Activated CD4-positive, alpha-beta T cell treated with anti-CD3 and anti-CD28 coated beads, Interleukin-2, amount 50 U/mL, for 1 hour (primary cell): ENCODE results near the gene WNT7B.

Source experiments
- DNase-seq: peaks from one replicate; pipeline ENCODE4 v3.0.0-alpha.2; 2020

WNT7B gene

GRCh38 chr22:45884201-45885062, 92.5 kb downstream of the WNT7B start:
- no peak for DNase-seq

GRCh38 chr22:45883811-45884170, 93.2 kb downstream of the WNT7B start:
- no peak for DNase-seq

DNA sequence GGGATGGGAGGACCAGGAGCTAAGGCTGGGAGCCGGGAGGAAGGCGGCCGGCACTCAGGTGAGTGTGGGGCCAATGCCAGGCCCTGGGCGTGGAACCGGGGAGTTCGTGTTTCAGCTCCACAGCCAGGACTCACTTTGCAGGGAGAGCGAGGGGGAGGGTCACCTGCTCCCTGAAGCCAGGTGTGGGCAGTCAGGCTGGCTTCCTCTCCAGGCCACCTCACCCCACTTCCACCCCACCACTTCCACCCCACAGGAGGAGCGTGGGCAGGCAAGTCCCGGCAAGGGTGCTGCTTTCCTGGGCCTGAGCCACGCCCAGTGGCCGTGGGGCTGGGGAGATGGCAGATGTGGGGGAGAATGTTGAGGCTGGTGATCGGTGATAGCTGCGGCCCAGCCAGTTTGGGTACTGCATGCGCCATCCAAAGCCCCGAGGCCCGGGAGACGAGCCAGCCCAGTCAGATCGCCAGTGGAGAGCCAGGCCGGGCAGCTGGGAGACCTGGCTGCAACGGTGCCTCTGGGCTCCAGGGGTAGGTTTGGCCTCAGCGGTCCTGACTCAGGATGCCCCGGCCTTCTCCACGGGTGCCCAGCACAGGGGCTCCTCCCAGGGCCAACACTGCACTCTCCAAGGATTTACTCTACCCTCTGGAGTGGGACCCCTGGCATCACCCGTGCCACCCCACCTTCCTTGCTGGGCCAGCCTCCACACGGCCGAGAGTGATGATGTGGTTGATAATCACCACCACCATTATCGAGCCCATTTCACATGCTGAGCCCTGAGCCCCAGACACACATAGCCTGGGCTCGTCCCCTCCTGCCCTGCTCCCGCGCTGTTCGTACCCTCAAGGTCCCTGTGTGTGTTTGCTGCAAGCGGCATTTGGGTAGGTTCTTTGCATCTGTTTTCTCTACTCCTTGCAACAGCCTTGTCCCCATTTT, 93.8 kb downstream of the WNT7B start:
- DNase-seq: no peak

GRCh38 chr22:45881524-45881875, 95.5 kb downstream of the WNT7B start:
- no peak for DNase-seq

- DNase-seq: no peak
Observed at GRCh38 chr22:45880716-45881523, 96.0 kb downstream of the WNT7B start.

GRCh38 chr22:45880091-45880715, 96.8 kb downstream of the WNT7B start:
- no peak for DNase-seq

DNA sequence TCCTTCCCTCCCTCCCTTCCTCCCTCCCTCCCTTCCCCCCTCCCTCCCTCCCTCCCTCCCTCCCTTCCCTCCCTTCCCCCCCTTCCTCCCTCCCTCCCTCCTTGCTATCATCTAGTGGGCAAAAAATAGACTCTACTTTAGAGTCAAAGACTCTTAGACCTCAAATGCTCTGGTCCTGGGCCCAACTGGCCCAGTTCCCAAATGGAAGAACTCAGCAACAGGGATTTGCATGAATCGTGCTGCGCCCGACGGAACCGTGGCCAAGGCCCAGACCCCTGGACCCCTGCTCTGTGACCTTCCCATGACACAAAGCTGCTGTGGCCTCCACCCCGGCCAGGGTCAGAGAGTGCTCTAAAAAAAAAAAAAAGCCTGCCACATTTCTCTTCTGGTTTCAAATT, 97.4 kb downstream of the WNT7B start:
- DNase-seq: no peak

GRCh38 chr22:45878901-45879551, 97.9 kb downstream of the WNT7B start:
- DNase-seq: no peak

- no peak for DNase-seq
Observed at GRCh38 chr22:45878051-45878781, 98.7 kb downstream of the WNT7B start.

- DNase-seq: no peak
Observed at GRCh38 chr22:45877651-45878050, 99.3 kb downstream of the WNT7B start.

- DNase-seq: no peak
Observed at GRCh38 chr22:45877036-45877380, 100.0 kb downstream of the WNT7B start.

DNA sequence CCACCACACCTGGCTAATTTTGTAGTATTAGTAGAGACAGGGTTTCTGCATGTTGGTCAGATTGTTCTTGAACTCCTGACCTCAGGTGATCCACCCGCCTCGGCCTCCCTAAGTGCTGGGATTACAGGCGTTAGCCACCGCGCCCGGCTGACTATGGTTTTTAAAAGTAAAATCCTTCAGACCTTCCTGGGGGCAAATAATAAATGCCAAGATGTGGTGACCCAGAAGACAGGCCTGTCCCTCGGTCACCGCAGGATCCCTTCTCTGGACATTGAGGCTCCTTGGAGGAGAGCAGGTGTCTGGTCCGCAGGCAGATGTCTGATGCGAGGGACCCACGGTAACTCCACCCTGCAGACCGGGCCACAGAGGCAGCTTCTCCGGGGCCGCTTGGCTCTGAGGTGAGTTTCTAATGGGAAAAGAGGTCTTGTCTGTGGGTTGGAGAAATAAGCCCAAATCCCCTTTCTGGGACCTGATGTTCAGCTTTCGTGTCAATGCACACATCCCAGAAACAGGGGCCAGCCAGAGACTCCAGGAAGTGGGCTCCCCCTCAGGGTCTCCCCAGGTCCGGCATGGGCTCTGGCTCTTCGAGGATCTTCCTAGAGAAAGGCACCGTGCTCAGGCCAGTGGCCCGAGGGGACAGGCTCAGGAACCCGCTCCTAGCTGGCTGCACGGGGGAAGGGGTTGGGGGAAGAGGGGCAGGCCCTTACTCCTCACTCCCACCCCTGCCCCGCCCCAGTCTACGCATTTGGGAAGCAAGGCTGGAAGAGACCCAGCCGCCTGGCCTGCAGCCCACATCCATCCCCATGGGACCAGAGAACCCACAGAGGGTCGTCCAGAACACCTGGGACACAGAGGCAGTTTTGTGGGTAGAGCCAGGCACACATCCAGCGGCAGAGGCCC, 100.6 kb downstream of the WNT7B start:
- no peak for DNase-seq

DNA sequence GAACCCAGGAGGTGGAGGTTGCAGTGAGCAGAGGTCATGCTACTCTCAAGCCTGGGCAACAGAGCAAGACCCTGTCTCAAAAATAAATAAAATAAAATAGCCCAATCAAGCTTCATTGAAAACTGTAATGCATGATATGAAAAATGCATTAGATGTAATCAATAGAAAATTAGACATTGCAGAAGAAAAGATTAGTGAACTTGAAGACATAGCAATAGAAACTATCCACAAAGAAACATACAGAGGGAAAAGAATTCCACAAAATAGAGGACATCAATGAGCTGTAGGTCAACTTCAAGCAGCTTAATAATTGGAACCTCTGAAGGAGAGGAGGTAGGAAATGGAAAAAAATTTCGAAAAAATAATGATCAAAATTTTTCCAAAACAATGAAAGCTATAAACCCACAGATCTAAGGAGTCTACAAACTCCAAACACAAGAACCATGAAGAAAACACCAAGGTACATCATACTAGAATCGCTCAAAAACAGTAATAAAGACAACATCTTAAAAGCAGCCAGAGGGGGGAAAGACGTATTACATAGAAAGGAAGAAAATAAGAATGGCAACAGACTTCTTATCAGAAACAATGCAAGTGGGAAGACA, 104.2 kb downstream of the WNT7B start:
- DNase-seq: no peak

DNA sequence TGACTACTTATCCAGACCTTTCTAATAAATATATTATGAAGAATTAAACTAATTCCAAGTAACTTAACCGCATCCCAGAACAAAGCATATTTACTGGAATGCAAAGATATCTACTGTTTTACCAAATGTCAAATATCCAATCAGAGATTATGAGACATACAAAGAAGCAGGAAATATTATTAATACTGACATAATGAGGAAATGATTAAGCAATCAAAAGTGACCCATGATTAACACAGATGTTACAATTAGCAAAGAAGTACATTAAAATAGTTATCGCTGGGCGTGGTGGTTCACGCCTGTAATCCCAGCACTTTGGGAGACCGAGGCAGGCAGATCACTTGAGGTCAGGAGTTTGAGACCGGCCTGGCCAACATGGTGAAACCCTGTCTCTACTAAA, 105.2 kb downstream of the WNT7B start:
- no peak for DNase-seq
